H1 (cell line): ENCODE measurements around the gene PLD5. TPM values are rescaled to one million over a fixed set of nuclear protein-coding genes. Genes with fewer than 3 reads are reported as not detected.

Experiments
- ATF3 ChIP-seq: IDR thresholded peaks from 2 replicates; pipeline ENCODE4 v1.6.1; 2011; ENCODE audit warnings: low read depth, mild to moderate bottlenecking, low read length; ENCODE audit not compliant: insufficient read depth
- BRCA1 ChIP-seq: IDR thresholded peaks from 2 replicates; pipeline ENCODE4 v1.6.1; 2012; ENCODE audit warnings: low read depth, low read length, improper control_type of control experiment
- CHD1 ChIP-seq: IDR thresholded peaks from 2 replicates; pipeline ENCODE4 v1.6.1; 2012; ENCODE audit warnings: low read depth, low read length, improper control_type of control experiment
- KDM5A ChIP-seq: fragments of 200-600 bp; IDR thresholded peaks from 2 replicates; pipeline ENCODE4 v1.7.1; 2012; ENCODE audit warnings: mild to moderate bottlenecking, low read length, inconsistent platforms, mixed read lengths
- polyA plus RNA-seq, 7 experiments: library from polyadenylated mRNA; depleted of rRNA in 3 of 7; stranded (reverse) in 5 of 7; unstranded in 2 of 7; fragments of >200 nt in 5 of 7; fragments of 200-250 nt in 2 of 7; gene quantifications; 1 replicate in 5 of 7; 2 replicates in 1 of 7; 4 replicates in 1 of 7; pipeline versions ENCODE4 v1.2.1 to v1.2.3, GENCODE V29; 2011 to 2013; ENCODE audit warnings: missing spikeins in 2 of 7, mixed read lengths in 2 of 7
- total RNA-seq: library from RNA; stranded (reverse); fragmentation: NEBNext Ultra II Directional; extraction: Animal tissue kit (Norgen Biotek cat#: 25700); gene quantifications from 2 replicates; pipeline ENCODE4 v1.2.1, GENCODE V29; 2021

Gene PLD5
- total and polyA plus RNA-seq, 2 of the 8 experiments (the other 6 are each of a cell fraction or from before 2014, with no cell fraction given): 0.86 to 8.5 TPM

GRCh38 chr1:242405947-242406346 lies 118.5 kb downstream of the PLD5 start (continued):
- no peak for TF ChIP-seq ATF3
- TF ChIP-seq KDM5A: no peak
- TF ChIP-seq CHD1: no peak
- TF ChIP-seq BRCA1: no peak
